ENCODE data around the gene RBSN. TPM values are rescaled to one million over a fixed set of nuclear protein-coding genes. Genes with fewer than 3 reads are reported as not detected.

Gene RBSN
- total RNA-seq, 1 experiment from 2014 or later = 18.4 TPM

DNA sequence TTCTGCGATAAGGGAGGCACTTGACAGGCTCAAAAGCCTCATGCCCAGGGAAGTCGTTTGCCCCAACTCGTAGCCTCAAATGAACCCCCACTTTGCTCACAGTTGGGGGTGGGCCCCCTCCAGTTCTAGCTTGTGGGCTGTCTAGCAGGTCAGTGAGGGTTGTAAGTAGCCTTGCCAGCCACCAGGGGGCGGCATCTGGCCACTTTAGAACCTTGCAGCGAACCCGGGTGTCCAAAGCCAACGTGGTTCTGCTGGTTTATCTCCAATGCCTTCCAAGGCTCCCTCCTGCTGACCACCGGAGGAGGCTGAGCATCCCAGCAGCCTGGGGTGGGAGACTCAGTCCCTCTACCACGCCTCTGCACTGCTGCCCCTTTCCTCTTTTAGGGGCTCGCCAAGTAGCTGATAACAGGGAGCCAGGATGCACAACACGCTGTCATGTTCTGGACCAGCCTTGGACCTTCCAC, 9.2 kb upstream of the RBSN start:
- no peaks in the 10 kb centered on the region for H3K36me3 ChIP-seq (ENCODE audit: control insufficient read depth in 1 of 2, insufficient read depth in 2 of 2, low read length in 2 of 2)
- peak overlapping the region; percentile 93 for H2AFZ ChIP-seq (ENCODE audit: low read depth, low read length, poor library complexity, severe bottlenecking)
- no TSS peak for BruUV-seq (replicated peaks)
- RAD21 ChIA-PET (ENCODE audit: low non-redundant PET in 1 of 2, low total read pairs in 2 of 2, uncharacterized antibody in 2 of 2, unreplicated experiment in 2 of 2) = interaction anchor here in 1 of 2 experiments (0.6 to 0.9 kb wide), 3 partner anchors 98 to 297 kb away, joined by 3 read pairs; partner anchors contain the start of gene CAPN7
- peaks cover 0 to 5% of the 10 kb centered on the region in 2 experiments; a peak in 1 of 4 replicates for H3K4me1 ChIP-seq (ENCODE audit: control insufficient read depth in 1 of 2, insufficient read depth in 2 of 2, low read length in 2 of 2)
- no peaks in the 10 kb centered on the region for H3K79me2 ChIP-seq (ENCODE audit: insufficient read depth, low read length)
- no peaks in the 10 kb centered on the region for H3K27me3 ChIP-seq (ENCODE audit: insufficient read depth, low read length)
- peak; percentile 65 for DNase-seq (ENCODE audit: low read depth, low spot score)
- intact Hi-C loops (cut with micrococcal nuclease) = loop anchor here (2.0 to 5.0 kb wide), 6 partner anchors 94 to 704 kb away; no protein-coding TSS in a partner anchor
- H3K9ac ChIP-seq (ENCODE audit: low read length) = no peak overlapping the region
- CTCF ChIA-PET = interaction anchor here (0.6 to 2.8 kb wide), 13 partner anchors 9 to 689 kb away, joined by 3 to 18 read pairs (median 4); partner anchors contain the start of genes CAPN7 and RBSN
- peak overlapping the region; percentile 62 for H3K4me2 ChIP-seq (ENCODE audit: low read length)
- no peaks in the 10 kb centered on the region for H3K9me3 ChIP-seq (ENCODE audit: control insufficient read depth in 1 of 2, insufficient read depth in 1 of 2, low read depth in 1 of 2, low read length in 2 of 2)
- H4K20me1 ChIP-seq (ENCODE audit: insufficient read depth) = no peaks in the 10 kb centered on the region
- H3K9me2 ChIP-seq (ENCODE audit: insufficient read depth) = no peaks in the 10 kb centered on the region
- H3K27ac ChIP-seq (ENCODE audit: low read depth, low read length) = no peak overlapping the region
- H3K4me3 ChIP-seq (replicated peaks in 1 of 2; ENCODE audit: low read depth in 1 of 2, low read length in 2 of 2) = no peak overlapping the region
- peak; percentile 98 for ATAC-seq
- TF ChIP-seq, protein P1, sequence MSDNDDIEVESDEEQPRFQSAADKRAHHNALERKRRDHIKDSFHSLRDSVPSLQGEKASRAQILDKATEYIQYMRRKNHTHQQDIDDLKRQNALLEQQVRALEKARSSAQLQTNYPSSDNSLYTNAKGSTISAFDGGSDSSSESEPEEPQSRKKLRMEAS (IDR thresholded peaks at IDR 0.05) = no peak
- TF ChIP-seq SP1 (IDR thresholded peaks at IDR 0.05; ENCODE audit: low read depth) = no peak
- TF ChIP-seq POLR2AphosphoS5 (IDR thresholded peaks at IDR 0.05; ENCODE audit: low read depth, low read length) = no peak
- no peak for TF ChIP-seq POLR2A (IDR thresholded peaks at IDR 0.05; ENCODE audit: borderline replicate concordance, extremely low read depth, insufficient read depth, insufficient read length)
- no peak for TF ChIP-seq YY1 (IDR thresholded peaks at IDR 0.05; ENCODE audit: extremely low read depth, insufficient replicate concordance, low read depth, low read length)
- TF ChIP-seq CEBPB (IDR thresholded peaks at IDR 0.05; ENCODE audit: low read depth) = no peak
- no peak for TF ChIP-seq EGR1 (IDR thresholded peaks at IDR 0.05; ENCODE audit: low read depth)
- peak; percentile 90 for TF ChIP-seq RAD21 (IDR thresholded peaks at IDR 0.05; ENCODE audit: low read depth)
- TF ChIP-seq, protein P2, sequence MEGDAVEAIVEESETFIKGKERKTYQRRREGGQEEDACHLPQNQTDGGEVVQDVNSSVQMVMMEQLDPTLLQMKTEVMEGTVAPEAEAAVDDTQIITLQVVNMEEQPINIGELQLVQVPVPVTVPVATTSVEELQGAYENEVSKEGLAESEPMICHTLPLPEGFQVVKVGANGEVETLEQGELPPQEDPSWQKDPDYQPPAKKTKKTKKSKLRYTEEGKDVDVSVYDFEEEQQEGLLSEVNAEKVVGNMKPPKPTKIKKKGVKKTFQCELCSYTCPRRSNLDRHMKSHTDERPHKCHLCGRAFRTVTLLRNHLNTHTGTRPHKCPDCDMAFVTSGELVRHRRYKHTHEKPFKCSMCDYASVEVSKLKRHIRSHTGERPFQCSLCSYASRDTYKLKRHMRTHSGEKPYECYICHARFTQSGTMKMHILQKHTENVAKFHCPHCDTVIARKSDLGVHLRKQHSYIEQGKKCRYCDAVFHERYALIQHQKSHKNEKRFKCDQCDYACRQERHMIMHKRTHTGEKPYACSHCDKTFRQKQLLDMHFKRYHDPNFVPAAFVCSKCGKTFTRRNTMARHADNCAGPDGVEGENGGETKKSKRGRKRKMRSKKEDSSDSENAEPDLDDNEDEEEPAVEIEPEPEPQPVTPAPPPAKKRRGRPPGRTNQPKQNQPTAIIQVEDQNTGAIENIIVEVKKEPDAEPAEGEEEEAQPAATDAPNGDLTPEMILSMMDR (IDR thresholded peaks at IDR 0.05 in 2 of 3, conservative IDR thresholded peaks at IDR 0.05 in 1 of 3; ENCODE audit: borderline replicate concordance in 1 of 3, insufficient read depth in 1 of 3, low read depth in 2 of 3, low read length in 2 of 3) = peak; percentile 67 to 97 (median 95)
- POLR2A ChIA-PET = no interaction called here

Measured in HCT116 (cell line).